Measurements from ENCODE around the gene LONP2.
"Not testable (repeated sequence)": the region's sequence is repeated elsewhere in the genome, so short reads cannot be mapped to it uniquely, and the experiment has no call there.

The LONP2 gene

GRCh38 chr16:48370668-48371392 is 126.7 kb downstream of the LONP2 start:
- not testable (repeated sequence) for DNase-seq

DNA sequence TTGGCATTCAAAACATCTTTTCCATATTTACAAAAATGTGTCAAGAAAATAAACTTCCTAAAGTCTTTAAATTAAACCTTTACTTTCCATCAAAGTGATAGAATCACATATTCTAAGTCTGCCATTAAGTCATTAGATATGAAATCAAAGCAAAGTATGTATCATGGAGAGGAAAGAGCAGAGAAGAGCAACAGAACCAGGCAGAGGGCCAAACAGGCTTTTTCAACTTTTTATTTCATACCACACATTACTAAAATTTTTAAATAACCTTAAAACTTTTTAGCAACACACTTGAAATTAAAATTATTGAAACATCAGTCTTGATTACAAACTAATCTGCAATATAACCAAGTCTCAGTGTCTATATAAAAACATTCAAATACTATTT is 127.3 kb downstream of the LONP2 start:
- no peak for DNase-seq

GRCh38 chr16:48372744-48373143 is 128.6 kb downstream of the LONP2 start:
- DNase-seq, result no peak

- no peak for DNase-seq
Observed at GRCh38 chr16:48373258-48374029, 129.3 kb downstream of the LONP2 start.

DNA sequence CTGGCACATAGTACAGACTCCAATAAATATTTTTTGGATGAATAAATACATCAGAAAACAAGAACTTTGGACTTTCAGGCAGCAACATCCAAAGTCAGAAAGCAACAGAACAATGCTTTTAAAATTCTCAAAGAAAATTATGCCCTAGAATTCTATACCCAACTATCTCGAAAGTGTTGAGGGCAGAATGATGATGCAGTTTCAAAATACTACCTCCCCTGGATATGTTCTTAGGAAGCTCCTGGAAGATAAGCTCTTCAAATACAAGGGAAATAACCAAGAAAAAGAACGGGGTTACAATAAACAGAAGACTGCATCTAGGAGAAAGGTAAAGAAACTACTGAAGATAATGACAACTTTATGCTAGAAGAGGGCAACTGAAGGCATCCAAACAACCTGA is 130.2 kb downstream of the LONP2 start:
- DNase-seq, result no peak

DNA sequence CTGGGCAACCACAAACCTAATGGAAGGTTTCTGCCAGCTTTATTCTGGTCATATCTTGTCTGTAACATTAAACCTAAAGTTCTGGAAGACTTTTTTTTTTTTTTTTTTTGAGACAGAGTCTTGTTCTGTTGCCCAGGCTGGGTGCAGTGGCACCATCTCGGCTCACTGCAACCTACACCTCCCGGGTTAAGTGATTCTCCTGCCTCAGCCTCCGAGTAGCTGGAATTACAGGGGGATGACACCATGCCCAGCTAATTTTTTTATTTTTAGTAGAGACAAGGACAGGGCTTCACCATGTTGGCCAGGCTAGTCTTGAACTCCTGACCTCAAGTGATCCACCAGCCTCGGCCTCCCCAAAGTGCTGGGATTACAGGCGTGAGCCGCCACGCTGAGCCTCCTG is 133.2 kb downstream of the LONP2 start:
- DNase-seq, result not testable (repeated sequence)

DNA sequence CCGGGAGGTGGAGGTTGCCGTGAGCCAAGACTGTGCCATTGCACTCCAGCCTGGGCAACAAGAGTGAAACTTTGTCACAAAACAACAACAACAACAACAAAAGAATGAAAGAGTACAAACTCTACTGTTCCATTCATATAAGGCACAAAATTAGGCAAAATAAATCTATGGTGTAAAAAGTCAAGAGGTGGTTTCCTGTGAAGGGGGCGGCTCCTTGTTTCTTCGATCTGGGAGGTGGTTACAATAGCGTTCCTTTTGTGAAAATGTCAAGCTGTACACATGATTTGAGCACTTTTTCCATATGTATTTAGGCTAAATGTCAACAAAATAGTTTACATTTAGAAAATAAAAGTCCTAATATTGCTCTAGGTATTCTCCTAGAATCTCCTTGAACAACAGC is 134.2 kb downstream of the LONP2 start:
- no peak for DNase-seq

- no peak for DNase-seq
Observed at GRCh38 chr16:48378836-48379235, 134.7 kb downstream of the LONP2 start.

DNA sequence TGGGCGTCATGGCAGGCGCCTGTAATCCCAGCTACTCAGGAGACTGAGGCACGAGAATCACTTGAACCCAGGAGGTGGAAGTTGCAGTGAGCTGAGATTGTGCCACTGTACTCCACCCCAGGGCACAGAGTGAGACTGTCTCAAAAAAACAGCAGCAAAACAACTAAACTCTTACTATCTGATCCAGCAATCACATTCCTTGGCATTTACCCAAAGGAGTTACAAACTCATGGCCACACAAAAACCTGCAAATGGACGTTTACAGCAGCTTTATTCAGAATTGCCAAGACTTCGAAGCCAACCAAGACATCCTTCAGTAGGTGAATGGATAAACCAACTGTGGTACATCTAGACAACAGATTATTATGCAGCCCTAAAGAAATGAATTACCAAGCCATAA is 137.1 kb downstream of the LONP2 start:
- DNase-seq, result no peak

- no peak for DNase-seq
Observed at GRCh38 chr16:48382131-48382530, 138.0 kb downstream of the LONP2 start.

- DNase-seq, result no peak
Observed at GRCh38 chr16:48383009-48383876, 139.1 kb downstream of the LONP2 start.

- DNase-seq, result no peak
Observed at GRCh38 chr16:48383877-48384519, 139.9 kb downstream of the LONP2 start.

DNA sequence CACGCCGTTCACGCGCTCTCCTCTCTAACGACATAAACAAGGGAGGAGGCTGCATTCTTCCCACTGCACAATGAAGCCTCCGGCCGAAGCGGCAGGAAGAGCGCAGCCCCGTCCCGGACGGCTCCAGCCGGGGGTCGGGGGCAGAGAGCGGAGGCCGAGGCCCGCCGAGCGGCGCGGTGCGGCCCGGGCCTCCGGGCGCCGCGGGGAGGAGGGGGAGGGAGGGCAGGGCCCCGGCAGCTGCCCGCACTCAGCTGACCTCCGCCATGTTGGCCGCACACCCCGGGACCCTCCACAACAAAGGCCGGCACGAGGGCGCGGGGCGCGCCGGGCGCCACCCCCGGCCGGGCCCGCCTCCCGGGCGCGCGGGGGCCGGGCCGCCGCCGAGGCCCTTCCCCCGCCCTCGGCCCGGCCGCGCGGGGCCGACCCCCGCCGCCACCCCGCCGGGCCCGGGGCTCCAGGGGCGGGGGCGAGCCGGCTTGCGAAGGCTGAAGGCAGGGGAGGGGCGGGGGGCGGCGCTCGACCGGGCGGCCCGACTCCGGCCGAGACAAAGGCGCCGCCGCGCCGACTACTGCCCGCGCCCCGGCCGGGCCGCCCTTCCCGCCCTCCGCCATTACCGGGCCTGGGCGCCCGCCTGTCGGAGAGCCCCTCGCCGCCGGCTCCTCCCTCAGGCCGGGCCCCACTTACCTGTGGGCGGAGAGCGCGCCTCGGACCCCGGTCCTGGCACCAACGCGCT is 140.6 kb downstream of the LONP2 start:
- peak; percentile 17 for DNase-seq

DNA sequence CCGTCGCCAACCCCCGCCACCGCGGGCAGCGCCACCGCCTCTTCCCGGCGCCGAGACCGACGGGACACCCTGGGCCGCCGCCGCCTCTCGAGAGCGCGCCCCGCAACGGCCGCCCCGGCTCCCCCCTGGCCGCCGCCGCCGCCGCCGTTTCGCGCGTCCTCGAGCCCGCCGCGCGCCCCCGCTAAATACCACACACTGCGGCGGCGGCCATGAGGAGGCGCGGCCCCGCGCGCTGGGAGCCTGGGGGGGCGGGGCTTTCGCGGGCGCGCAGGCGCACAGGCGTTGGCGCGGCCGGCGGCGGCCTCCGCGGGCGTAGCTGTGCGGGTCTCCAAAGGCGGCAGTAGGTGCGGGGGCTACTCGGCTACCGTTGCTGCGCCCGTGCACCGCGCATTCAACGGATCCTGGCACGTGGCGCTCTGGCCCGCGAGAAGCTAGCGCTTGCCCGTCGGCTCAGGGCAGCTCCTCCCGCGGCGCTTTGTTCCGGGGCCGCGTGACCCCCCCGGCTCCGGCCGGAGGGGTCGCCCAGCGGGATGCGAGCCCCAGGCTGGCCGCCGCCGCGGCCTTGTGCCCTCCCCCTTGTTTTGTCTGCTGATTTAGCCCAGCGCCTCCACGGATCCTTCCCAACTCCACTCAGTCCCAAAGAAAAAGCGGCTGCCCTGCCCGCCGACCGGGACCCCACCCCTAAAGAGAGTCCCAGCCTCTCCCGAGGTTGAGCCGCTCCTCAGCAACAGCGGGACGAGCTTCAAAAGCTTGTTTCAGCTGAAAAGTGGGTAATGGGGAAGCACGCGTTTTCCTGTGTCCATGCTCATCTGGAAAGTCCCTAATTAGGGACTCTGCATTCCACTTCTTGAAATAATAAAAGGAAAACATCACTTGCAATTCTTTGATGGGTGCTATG is 141.4 kb downstream of the LONP2 start, which contains the start of gene SIAH1:
TSS of gene SIAH1 (minus strand) at position 161 of the 898 bp plus-strand sequence. CDS start 22,985 bp downstream, outside the sequence.
- peak; percentile 84 for DNase-seq

GRCh38 chr16:48386559-48387312 is 142.6 kb downstream of the LONP2 start:
- DNase-seq, result no peak

GRCh38 chr16:48392407-48392806 is 148.3 kb downstream of the LONP2 start:
- DNase-seq, result no peak

DNA sequence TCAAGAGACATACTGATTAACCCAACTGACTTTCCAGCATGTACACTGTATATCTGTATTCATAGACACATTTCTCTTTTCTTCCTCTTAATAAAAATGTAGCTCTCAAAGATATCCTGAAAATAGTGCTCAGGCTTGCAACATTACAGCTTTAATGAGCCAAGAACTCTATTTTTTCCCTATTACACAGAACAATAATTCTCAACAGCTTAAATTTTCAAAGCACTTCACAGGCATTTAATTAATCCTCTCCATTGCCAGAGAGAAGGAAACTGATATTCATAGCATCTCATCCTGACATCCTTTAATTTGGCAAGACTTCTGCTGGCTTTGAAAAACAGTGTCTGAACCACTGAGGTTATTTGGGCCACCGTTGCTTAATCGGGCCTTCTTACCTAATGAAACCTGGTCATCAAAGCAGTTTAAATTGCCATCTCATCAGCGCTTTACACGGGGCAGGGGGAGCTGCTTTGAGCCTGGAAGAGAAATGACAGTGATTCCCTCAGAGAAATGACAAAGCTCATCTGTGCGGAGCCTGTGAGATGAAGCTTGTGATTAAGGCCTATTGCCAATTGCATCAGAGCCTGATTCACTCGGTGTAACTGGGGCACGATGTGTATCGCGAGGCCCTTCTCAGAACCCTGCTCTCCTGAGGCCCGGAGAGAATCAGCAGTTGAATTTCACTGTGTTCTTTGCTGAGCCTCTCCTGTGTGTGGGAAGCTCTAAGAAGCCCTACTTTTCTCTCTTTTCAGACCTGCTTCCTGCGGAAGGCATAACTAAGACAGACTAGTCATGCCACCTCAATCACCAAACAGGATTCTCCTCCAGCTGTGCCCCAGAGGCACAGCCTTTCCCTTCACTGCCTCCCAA is 149.6 kb downstream of the LONP2 start:
- no peak for DNase-seq

GRCh38 chr16:48394355-48394703 is 150.2 kb downstream of the LONP2 start:
- DNase-seq, result no peak

- DNase-seq, result no peak
Observed at GRCh38 chr16:48395375-48395774, 151.3 kb downstream of the LONP2 start.
